Mesenchymal stem cell (in vitro differentiated cells and primary cell): ENCODE results near the gene KMT2A.

Source experiments
- DNase-seq: peaks from one replicate; pipeline ENCODE4 v3.0.0-alpha.2; 2013
- H2AFZ ChIP-seq: one replicate; pipeline ENCODE4 v1.6.1; 2013; ENCODE audit warnings: low read depth, mild to moderate bottlenecking, control low read depth, inconsistent platforms, low read length, moderate library complexity
- H2AK5ac ChIP-seq: 2 replicates; pipeline ENCODE4 v1.6.1; 2013; ENCODE audit warnings: low read length, moderate library complexity, mild to moderate bottlenecking, inconsistent platforms; ENCODE audit not compliant: severe bottlenecking
- H2BK120ac ChIP-seq: one replicate; pipeline ENCODE4 v1.6.1; 2013; ENCODE audit warnings: low read depth, mild to moderate bottlenecking, inconsistent platforms, low read length, moderate library complexity
- H2BK12ac ChIP-seq, 2 experiments: one replicate each; pipeline ENCODE4 v1.6.1; 2013; ENCODE audit warnings: inconsistent platforms in 2 of 2, low read length in 2 of 2, mild to moderate bottlenecking in 2 of 2, moderate library complexity in 2 of 2, control low read depth in 1 of 2
- H2BK15ac ChIP-seq: one replicate; pipeline ENCODE4 v1.6.1; 2013; ENCODE audit warnings: mild to moderate bottlenecking, low read depth, inconsistent platforms; ENCODE audit not compliant: poor library complexity, severe bottlenecking
- H2BK5ac ChIP-seq: 2 replicates; pipeline ENCODE4 v1.6.1; 2013; ENCODE audit warnings: low read depth, mild to moderate bottlenecking, low read length, control low read depth, inconsistent platforms; ENCODE audit not compliant: poor library complexity, severe bottlenecking
- H3K14ac ChIP-seq, 2 experiments: one replicate each; pipeline ENCODE4 v1.6.1; 2013; ENCODE audit warnings: inconsistent platforms in 2 of 2, low read length in 2 of 2, control low read depth in 1 of 2, mild to moderate bottlenecking in 1 of 2, moderate library complexity in 1 of 2
- H3K18ac ChIP-seq, 2 experiments: one replicate each; pipeline ENCODE4 v1.6.1; 2013; ENCODE audit warnings: inconsistent platforms in 2 of 2, low read length in 2 of 2, control low read depth in 1 of 2, low read depth in 1 of 2, mild to moderate bottlenecking in 1 of 2
- H3K23ac ChIP-seq, 2 experiments: one replicate each; pipeline ENCODE4 v1.6.1; 2013; ENCODE audit warnings: inconsistent platforms in 2 of 2, low read length in 2 of 2, mild to moderate bottlenecking in 2 of 2, moderate library complexity in 2 of 2, control low read depth in 1 of 2
- H3K27ac ChIP-seq: 2 replicates; pipeline ENCODE4 v1.5.1; 2013; ENCODE audit warnings: mild to moderate bottlenecking, moderate library complexity, low read length, control low read depth, inconsistent platforms; ENCODE audit not compliant: poor library complexity, severe bottlenecking
- H3K27me3 ChIP-seq, 2 experiments: 2 replicates each; pipeline versions ENCODE4 v1.6.1 to v1.7.0; 2013; ENCODE audit warnings: low read length in 2 of 2, mild to moderate bottlenecking in 2 of 2, moderate library complexity in 2 of 2, control low read depth in 1 of 2, inconsistent platforms in 1 of 2; ENCODE audit not compliant: control insufficient read depth in 1 of 2, insufficient read depth in 1 of 2
- H3K36me3 ChIP-seq, 2 experiments: 2 replicates each; pipeline versions ENCODE4 v1.6.1 to v1.7.0; 2013; ENCODE audit warnings: low read length in 2 of 2, control low read depth in 1 of 2, inconsistent platforms in 1 of 2, low read depth in 1 of 2, mild to moderate bottlenecking in 1 of 2; ENCODE audit not compliant: insufficient read depth in 2 of 2, control insufficient read depth in 1 of 2
- H3K4ac ChIP-seq, 2 experiments: one replicate each; pipeline ENCODE4 v1.6.1; 2013; ENCODE audit warnings: inconsistent platforms in 2 of 2, low read length in 2 of 2, mild to moderate bottlenecking in 2 of 2, moderate library complexity in 2 of 2, control low read depth in 1 of 2, low read depth in 1 of 2
- H3K4me1 ChIP-seq: 2 replicates; pipeline ENCODE4 v1.6.1; 2013; ENCODE audit warnings: low read depth, low read length, control low read depth; ENCODE audit not compliant: control insufficient read depth, insufficient read depth
- H3K4me2 ChIP-seq: 2 replicates; pipeline ENCODE4 v1.6.1; 2013; ENCODE audit warnings: low read length, mild to moderate bottlenecking, inconsistent platforms; ENCODE audit not compliant: poor library complexity, severe bottlenecking
- H3K4me3 ChIP-seq, 2 experiments: 2 replicates each; pipeline versions ENCODE4 v1.5.1 to v1.7.0; 2013; ENCODE audit warnings: low read length in 2 of 2, mild to moderate bottlenecking in 2 of 2, control low read depth in 1 of 2, low read depth in 1 of 2; ENCODE audit not compliant: insufficient read depth in 1 of 2
- H3K79me1 ChIP-seq: replicated peaks from 2 replicates; pipeline ENCODE4 v1.6.1; 2013; ENCODE audit warnings: mild to moderate bottlenecking, control low read depth, low read length, inconsistent platforms; ENCODE audit not compliant: poor library complexity, severe bottlenecking
- H3K9ac ChIP-seq: 2 replicates; pipeline ENCODE4 v1.7.0; 2013; ENCODE audit warnings: mild to moderate bottlenecking, low read length, moderate library complexity
- H3K9me3 ChIP-seq: 2 replicates; pipeline ENCODE4 v1.7.0; 2013; ENCODE audit warnings: mild to moderate bottlenecking, low read length; ENCODE audit not compliant: control insufficient read depth
- H4K8ac ChIP-seq: one replicate; pipeline ENCODE4 v1.6.1; 2013; ENCODE audit warnings: inconsistent platforms, mild to moderate bottlenecking, low read length, moderate library complexity
- H4K91ac ChIP-seq: one replicate; pipeline ENCODE4 v1.6.1; 2013; ENCODE audit warnings: mild to moderate bottlenecking, low read length, inconsistent platforms
- WGBS: methylation state at CpG from one replicate; pipeline ENCODE4 v1.1.7; 2013; ENCODE audit warnings: mixed read lengths; 5-methylcytosine and 5-hydroxymethylcytosine counted together

KMT2A gene

GRCh38 chr11:118442908-118443589 is 6.8 kb downstream of the KMT2A start:
- Histone ChIP-seq H3K27me3 (no peaks in the 10 kb centered on the region), H3K27ac (no peak overlapping the region), H3K4me2 (no peak overlapping the region), H4K91ac (no peak overlapping the region), H2BK12ac (no peak overlapping the region), H3K23ac (no peak overlapping the region), H3K4me3 (no peak overlapping the region), H2AK5ac (no peak overlapping the region), H3K9me3 (no peaks in the 10 kb centered on the region), H3K4ac (no peak overlapping the region), H3K18ac (no peak overlapping the region), H2BK120ac (no peak overlapping the region), H4K8ac (no peak overlapping the region), H2BK5ac (no peak overlapping the region), H2BK15ac (no peak overlapping the region), H3K79me1 (no peaks in the 10 kb centered on the region), H2AFZ (no peak overlapping the region), H3K14ac (no peak overlapping the region), H3K36me3 (peaks cover 0 to 7% of the 10 kb centered on the region in 2 experiments), H3K4me1 (peaks cover 3% of the 10 kb centered on the region), H3K9ac (no peak overlapping the region)
- 92% methylated on average over 4 of the region's 4 CpGs for WGBS
- no peak for DNase-seq

- 100% methylated on average over 2 of the region's 2 CpGs for WGBS
- Histone ChIP-seq H3K4me3 (no peak overlapping the region), H3K4me2 (no peak overlapping the region), H4K8ac (no peak overlapping the region), H3K27me3 (no peaks in the 10 kb centered on the region), H3K27ac (no peak overlapping the region), H2BK5ac (no peak overlapping the region), H3K18ac (no peak overlapping the region), H3K9me3 (no peaks in the 10 kb centered on the region), H2BK12ac (no peak overlapping the region), H3K23ac (no peak overlapping the region), H4K91ac (no peak overlapping the region), H3K4ac (no peak overlapping the region), H2BK120ac (no peak overlapping the region), H2AK5ac (no peak overlapping the region), H3K14ac (no peak overlapping the region), H2BK15ac (no peak overlapping the region), H2AFZ (no peak overlapping the region), H3K36me3 (peaks cover 0 to 7% of the 10 kb centered on the region in 2 experiments), H3K4me1 (peaks cover 3% of the 10 kb centered on the region), H3K79me1 (no peaks in the 10 kb centered on the region), H3K9ac (no peak overlapping the region)
- no peak for DNase-seq
These were observed 7.4 kb downstream of the KMT2A start for GRCh38 chr11:118443590-118444218.

GRCh38 chr11:118447423-118447822 is 11.1 kb downstream of the KMT2A start:
- Histone ChIP-seq H2BK12ac (no peak overlapping the region), H4K91ac (no peak overlapping the region), H3K4ac (no peak overlapping the region), H2AK5ac (no peak overlapping the region), H2AFZ (no peak overlapping the region), H3K79me1 (peaks cover 5% of the 10 kb centered on the region), H3K27me3 (no peaks in the 10 kb centered on the region), H3K4me2 (no peak overlapping the region), H3K36me3 (peaks cover 4 to 12% of the 10 kb centered on the region in 2 experiments), H4K8ac (no peak overlapping the region), H3K23ac (no peak overlapping the region), H3K9me3 (no peaks in the 10 kb centered on the region), H3K9ac (no peak overlapping the region), H2BK120ac (no peak overlapping the region), H3K4me3 (no peak overlapping the region), H3K14ac (no peak overlapping the region), H2BK5ac (no peak overlapping the region), H2BK15ac (no peak overlapping the region), H3K18ac (no peak overlapping the region), H3K27ac (no peak overlapping the region), H3K4me1 (peaks cover 2% of the 10 kb centered on the region)
- 100% methylated on average over 2 of the region's 4 CpGs for WGBS
- no peak for DNase-seq

GRCh38 chr11:118448294-118448693 is 12.0 kb downstream of the KMT2A start:
- H3K4me1 ChIP-seq: peaks cover 2% of the 10 kb centered on the region
- H2BK12ac ChIP-seq: no peak overlapping the region
- H2BK5ac ChIP-seq: no peak overlapping the region
- peaks cover 5% of the 10 kb centered on the region for H3K79me1 ChIP-seq
- no peak overlapping the region for H3K27ac ChIP-seq
- peak overlapping the region; percentile 24 for H3K9ac ChIP-seq
- H3K4ac ChIP-seq: no peak overlapping the region
- no peak overlapping the region for H2BK15ac ChIP-seq
- no peak overlapping the region for H3K18ac ChIP-seq
- no peak overlapping the region for H3K4me2 ChIP-seq
- H4K91ac ChIP-seq: no peak overlapping the region
- H3K9me3 ChIP-seq: no peaks in the 10 kb centered on the region
- no peaks in the 10 kb centered on the region for H3K27me3 ChIP-seq
- H2BK120ac ChIP-seq: no peak overlapping the region
- H3K36me3 ChIP-seq: peaks cover 4 to 12% of the 10 kb centered on the region in 2 experiments
- no peak overlapping the region for H3K23ac ChIP-seq
- no peak overlapping the region for H4K8ac ChIP-seq
- H2AK5ac ChIP-seq: no peak overlapping the region
- no peak overlapping the region for H2AFZ ChIP-seq
- H3K4me3 ChIP-seq: no peak overlapping the region
- no peak overlapping the region for H3K14ac ChIP-seq
- peak; percentile 26 for DNase-seq
